T-helper 1 cell treated with Interleukin-12 subunit alpha and Interleukin-12 subunit beta and Interleukin-4 antibody, amounts not matched to agents 30 ng/mL and 1 ng/mL, for 36 hours (primary cell): ENCODE measurements around the gene CYP27A1. TPM values are rescaled to one million over a fixed set of nuclear protein-coding genes. Genes with fewer than 3 reads are reported as not detected.
"Not testable (repeated sequence)": the region's sequence is repeated elsewhere in the genome, so short reads cannot be mapped to it uniquely, and the experiment has no call there.

ENCODE experiments used
- intact Hi-C: fragments of 100-400 bp; cut with micrococcal nuclease; formaldehyde crosslinking; loops from one replicate; pipeline ENCODE4 v1.15.1; 2024
- total RNA-seq: library from RNA; stranded (reverse); gene quantifications from 2 replicates; pipeline ENCODE4 v1.2.3, GENCODE V29; 2022

Gene CYP27A1
- total RNA-seq, 1 donor from 2014 or later, result 0.17 TPM

GRCh38 chr2:218772759-218773158 lies 9.2 kb upstream of the CYP27A1 start:
- intact Hi-C loops, result not testable (repeated sequence)

GRCh38 chr2:218773881-218774280 lies 8.1 kb upstream of the CYP27A1 start:
- intact Hi-C loops, result no loop called here

GRCh38 chr2:218776488-218776887 lies 5.5 kb upstream of the CYP27A1 start:
- intact Hi-C loops, result no loop called here

- intact Hi-C loops, result no loop called here
Observed at GRCh38 chr2:218777276-218777990, 4.5 kb upstream of the CYP27A1 start.

- intact Hi-C loops, result no loop called here
Observed at GRCh38 chr2:218780046-218780445, 1.9 kb upstream of the CYP27A1 start.

GRCh38 chr2:218780851-218781690 lies 876 bp upstream of the CYP27A1 start:
- intact Hi-C loops, result no loop called here

- intact Hi-C loops, result no loop called here
Observed at GRCh38 chr2:218782528-218782844, 539 bp downstream of the CYP27A1 start.

- intact Hi-C loops, result no loop called here
Observed at GRCh38 chr2:218783688-218784087, 1.7 kb downstream of the CYP27A1 start.

- intact Hi-C loops, result no loop called here
Observed at GRCh38 chr2:218785103-218785502, 3.2 kb downstream of the CYP27A1 start.

- intact Hi-C loops, result no loop called here
Observed at GRCh38 chr2:218786133-218786532, 4.2 kb downstream of the CYP27A1 start.

- intact Hi-C loops, result no loop called here
Observed at GRCh38 chr2:218788529-218789255, 6.7 kb downstream of the CYP27A1 start.

- intact Hi-C loops, result no loop called here
Observed at GRCh38 chr2:218792433-218792832, 10.5 kb downstream of the CYP27A1 start.

- intact Hi-C loops, result no loop called here
Observed at GRCh38 chr2:218796691-218797090, 14.7 kb downstream of the CYP27A1 start.

- intact Hi-C loops, result no loop called here
Observed at GRCh38 chr2:218798767-218799504, 17.0 kb downstream of the CYP27A1 start.

GRCh38 chr2:218799990-218800389 lies 18.0 kb downstream of the CYP27A1 start:
- intact Hi-C loops, result no loop called here

GRCh38 chr2:218802386-218802994 lies 20.5 kb downstream of the CYP27A1 start:
- intact Hi-C loops, result loop anchor here (1.0 kb wide), 1 partner anchor 45 kb away; no protein-coding TSS in a partner anchor

- intact Hi-C loops, result no loop called here
Observed at GRCh38 chr2:218804817-218805216, 22.9 kb downstream of the CYP27A1 start.

- intact Hi-C loops, result no loop called here
Observed at GRCh38 chr2:218805627-218806026, 23.7 kb downstream of the CYP27A1 start.

GRCh38 chr2:218806346-218806978 lies 24.5 kb downstream of the CYP27A1 start:
- intact Hi-C loops, result no loop called here

- intact Hi-C loops, result no loop called here
Observed at GRCh38 chr2:218807626-218808025, 25.7 kb downstream of the CYP27A1 start.
